ENCODE results near the gene GNA12.

- TF ChIP-seq POLR2A (IDR thresholded peaks at IDR 0.05; ENCODE audit: low read depth, low read length) (no peak), POLR2AphosphoS5 (IDR thresholded peaks at IDR 0.05; ENCODE audit: low read depth, low read length) (no peak), SPI1 (IDR thresholded peaks at IDR 0.05; ENCODE audit: low read depth, low read length) (no peak)
These were observed 132.0 kb downstream of the GNA12 start for GRCh38 chr7:2711895-2712675.

Measured in GM12891 (cell line).